SK-N-SH treated with all-trans-retinoic acid at 6 μM for 48 hours (cell line): ENCODE results near the gene NUMB.

ENCODE experiments used
- BACH2 ChIP-seq: fragments of 250-450 bp; sonication (Bioruptor Pico); IDR thresholded peaks from 2 replicates; pipeline ENCODE4 v1.9.0; 2021; ENCODE audit warnings: mild to moderate bottlenecking, borderline replicate concordance
- ISL1 ChIP-seq: fragments of 250-450 bp; sonication (Bioruptor Pico); IDR thresholded peaks from 2 replicates; pipeline ENCODE4 v2.1.2; 2022; ENCODE audit warnings: mild to moderate bottlenecking, moderate library complexity
- OSR1 ChIP-seq: fragments of 250-450 bp; sonication (Bioruptor Pico); IDR thresholded peaks from 2 replicates; pipeline ENCODE4 v1.8.0; 2022; ENCODE audit warnings: moderate library complexity, mild to moderate bottlenecking, inconsistent platforms
- RARB ChIP-seq: fragments of 250-450 bp; sonication (Bioruptor Pico); IDR thresholded peaks from 2 replicates; pipeline ENCODE4 v1.8.0; 2021; ENCODE audit warnings: mild to moderate bottlenecking, moderate library complexity
- TOX ChIP-seq: fragments of 250-450 bp; sonication (Bioruptor Pico); IDR thresholded peaks from 2 replicates; pipeline ENCODE4 v1.8.0; 2021; ENCODE audit warnings: mild to moderate bottlenecking, moderate library complexity, borderline replicate concordance
- ZFP3 ChIP-seq: fragments of 250-450 bp; sonication (Bioruptor Pico); IDR thresholded peaks from 2 replicates; pipeline ENCODE4 v1.5.0; 2020; ENCODE audit warnings: mild to moderate bottlenecking, moderate library complexity
- ZNF8 ChIP-seq: fragments of 450-650 bp; formaldehyde crosslinking; IDR thresholded peaks from 2 replicates; pipeline ENCODE4 v1.5.0; 2020; ENCODE audit warnings: mild to moderate bottlenecking, moderate library complexity
- TF ChIP-seq, protein P1 (sequence below): fragments of 250-450 bp; sonication (Bioruptor Pico); IDR thresholded peaks from 2 replicates; pipeline ENCODE4 v1.8.0; 2020; ENCODE audit warnings: mild to moderate bottlenecking, moderate library complexity, borderline replicate concordance
- TF ChIP-seq, protein P2 (sequence below): fragments of 250-450 bp; sonication (Bioruptor Pico); IDR thresholded peaks from 2 replicates; pipeline ENCODE4 v1.8.0; 2021; ENCODE audit warnings: low read depth, mild to moderate bottlenecking, moderate library complexity, borderline replicate concordance

DNA sequence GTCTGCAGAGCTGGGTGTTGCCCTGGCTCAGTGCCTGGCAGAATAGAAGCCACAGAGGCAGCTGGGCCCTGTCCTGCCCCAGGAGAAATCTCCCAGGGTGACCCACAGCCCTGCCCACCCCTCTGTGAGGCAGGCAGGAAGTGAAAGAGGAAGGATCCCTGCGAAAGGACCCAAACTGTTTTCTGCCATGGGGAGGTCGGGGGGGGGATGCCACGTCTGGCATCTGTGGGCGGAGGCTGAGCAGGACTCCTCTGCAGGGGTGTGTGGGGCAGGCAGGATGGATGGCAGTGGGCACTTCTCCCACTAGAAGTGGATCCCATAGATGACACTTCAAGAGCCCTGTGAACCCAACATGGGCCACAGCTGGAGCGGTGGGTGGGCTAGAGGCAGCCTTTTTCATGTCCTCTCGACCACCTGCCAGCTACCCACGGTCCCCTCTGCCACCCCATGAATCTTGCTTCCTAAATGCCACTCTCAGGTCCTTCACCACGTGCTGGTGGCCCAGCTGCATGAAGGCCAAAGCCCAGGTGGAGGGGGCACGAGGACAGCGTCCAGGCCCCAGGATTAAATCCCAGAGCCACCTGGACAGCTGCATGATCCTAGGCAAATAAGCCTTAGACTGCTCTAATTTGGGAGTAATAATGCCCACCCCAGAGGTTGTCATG lies 217.4 kb downstream of the NUMB start:
- TF ChIP-seq, protein P1, sequence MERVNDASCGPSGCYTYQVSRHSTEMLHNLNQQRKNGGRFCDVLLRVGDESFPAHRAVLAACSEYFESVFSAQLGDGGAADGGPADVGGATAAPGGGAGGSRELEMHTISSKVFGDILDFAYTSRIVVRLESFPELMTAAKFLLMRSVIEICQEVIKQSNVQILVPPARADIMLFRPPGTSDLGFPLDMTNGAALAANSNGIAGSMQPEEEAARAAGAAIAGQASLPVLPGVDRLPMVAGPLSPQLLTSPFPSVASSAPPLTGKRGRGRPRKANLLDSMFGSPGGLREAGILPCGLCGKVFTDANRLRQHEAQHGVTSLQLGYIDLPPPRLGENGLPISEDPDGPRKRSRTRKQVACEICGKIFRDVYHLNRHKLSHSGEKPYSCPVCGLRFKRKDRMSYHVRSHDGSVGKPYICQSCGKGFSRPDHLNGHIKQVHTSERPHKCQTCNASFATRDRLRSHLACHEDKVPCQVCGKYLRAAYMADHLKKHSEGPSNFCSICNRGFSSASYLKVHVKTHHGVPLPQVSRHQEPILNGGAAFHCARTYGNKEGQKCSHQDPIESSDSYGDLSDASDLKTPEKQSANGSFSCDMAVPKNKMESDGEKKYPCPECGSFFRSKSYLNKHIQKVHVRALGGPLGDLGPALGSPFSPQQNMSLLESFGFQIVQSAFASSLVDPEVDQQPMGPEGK (CRISPR knock-in tag): no peak
- TF ChIP-seq ISL1 (CRISPR knock-in tag) (no peak), ZFP3 (CRISPR knock-in tag) (no peak), BACH2 (CRISPR knock-in tag) (no peak), ZNF8 (no peak), RARB (no peak), TOX (CRISPR knock-in tag) (no peak), OSR1 (CRISPR knock-in tag) (no peak)
- TF ChIP-seq, protein P2, sequence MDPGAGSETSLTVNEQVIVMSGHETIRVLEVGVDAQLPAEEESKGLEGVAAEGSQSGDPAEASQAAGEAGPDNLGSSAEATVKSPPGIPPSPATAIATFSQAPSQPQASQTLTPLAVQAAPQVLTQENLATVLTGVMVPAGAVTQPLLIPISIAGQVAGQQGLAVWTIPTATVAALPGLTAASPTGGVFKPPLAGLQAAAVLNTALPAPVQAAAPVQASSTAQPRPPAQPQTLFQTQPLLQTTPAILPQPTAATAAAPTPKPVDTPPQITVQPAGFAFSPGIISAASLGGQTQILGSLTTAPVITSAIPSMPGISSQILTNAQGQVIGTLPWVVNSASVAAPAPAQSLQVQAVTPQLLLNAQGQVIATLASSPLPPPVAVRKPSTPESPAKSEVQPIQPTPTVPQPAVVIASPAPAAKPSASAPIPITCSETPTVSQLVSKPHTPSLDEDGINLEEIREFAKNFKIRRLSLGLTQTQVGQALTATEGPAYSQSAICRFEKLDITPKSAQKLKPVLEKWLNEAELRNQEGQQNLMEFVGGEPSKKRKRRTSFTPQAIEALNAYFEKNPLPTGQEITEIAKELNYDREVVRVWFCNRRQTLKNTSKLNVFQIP (CRISPR knock-in tag): no peak
